ENCODE data around the gene FAM20A.

FAM20A gene

DNA sequence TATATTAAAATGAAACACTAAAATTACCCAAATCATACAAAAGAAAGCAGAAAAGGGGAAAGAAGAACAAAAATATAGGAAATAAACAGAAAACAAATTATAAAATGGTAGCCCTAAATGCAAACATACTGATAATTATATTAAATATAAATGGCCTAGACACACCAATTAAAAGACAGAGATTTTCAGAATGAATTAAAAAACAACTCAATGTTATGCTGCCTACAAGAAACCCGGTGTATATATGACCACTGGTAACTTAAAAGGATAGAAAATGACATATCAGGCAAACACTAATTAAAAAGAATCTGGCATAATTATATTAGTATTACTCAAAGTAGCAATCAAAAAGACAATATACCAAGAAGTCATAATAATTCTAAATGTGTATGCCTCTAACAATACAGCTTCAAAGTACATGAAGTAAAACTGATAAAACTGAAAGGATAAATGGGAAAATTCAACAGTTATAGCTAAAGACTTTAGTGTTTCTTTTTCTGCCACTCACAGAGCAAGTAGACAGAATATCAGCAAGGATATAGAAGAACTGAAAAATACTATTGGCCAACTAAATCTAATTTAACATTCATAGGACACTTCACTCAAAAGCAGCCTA is 7.5 kb upstream of the FAM20A start:
- TF ChIP-seq, protein P1, sequence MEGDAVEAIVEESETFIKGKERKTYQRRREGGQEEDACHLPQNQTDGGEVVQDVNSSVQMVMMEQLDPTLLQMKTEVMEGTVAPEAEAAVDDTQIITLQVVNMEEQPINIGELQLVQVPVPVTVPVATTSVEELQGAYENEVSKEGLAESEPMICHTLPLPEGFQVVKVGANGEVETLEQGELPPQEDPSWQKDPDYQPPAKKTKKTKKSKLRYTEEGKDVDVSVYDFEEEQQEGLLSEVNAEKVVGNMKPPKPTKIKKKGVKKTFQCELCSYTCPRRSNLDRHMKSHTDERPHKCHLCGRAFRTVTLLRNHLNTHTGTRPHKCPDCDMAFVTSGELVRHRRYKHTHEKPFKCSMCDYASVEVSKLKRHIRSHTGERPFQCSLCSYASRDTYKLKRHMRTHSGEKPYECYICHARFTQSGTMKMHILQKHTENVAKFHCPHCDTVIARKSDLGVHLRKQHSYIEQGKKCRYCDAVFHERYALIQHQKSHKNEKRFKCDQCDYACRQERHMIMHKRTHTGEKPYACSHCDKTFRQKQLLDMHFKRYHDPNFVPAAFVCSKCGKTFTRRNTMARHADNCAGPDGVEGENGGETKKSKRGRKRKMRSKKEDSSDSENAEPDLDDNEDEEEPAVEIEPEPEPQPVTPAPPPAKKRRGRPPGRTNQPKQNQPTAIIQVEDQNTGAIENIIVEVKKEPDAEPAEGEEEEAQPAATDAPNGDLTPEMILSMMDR (conservative IDR thresholded peaks at IDR 0.05), result no peak

DNA sequence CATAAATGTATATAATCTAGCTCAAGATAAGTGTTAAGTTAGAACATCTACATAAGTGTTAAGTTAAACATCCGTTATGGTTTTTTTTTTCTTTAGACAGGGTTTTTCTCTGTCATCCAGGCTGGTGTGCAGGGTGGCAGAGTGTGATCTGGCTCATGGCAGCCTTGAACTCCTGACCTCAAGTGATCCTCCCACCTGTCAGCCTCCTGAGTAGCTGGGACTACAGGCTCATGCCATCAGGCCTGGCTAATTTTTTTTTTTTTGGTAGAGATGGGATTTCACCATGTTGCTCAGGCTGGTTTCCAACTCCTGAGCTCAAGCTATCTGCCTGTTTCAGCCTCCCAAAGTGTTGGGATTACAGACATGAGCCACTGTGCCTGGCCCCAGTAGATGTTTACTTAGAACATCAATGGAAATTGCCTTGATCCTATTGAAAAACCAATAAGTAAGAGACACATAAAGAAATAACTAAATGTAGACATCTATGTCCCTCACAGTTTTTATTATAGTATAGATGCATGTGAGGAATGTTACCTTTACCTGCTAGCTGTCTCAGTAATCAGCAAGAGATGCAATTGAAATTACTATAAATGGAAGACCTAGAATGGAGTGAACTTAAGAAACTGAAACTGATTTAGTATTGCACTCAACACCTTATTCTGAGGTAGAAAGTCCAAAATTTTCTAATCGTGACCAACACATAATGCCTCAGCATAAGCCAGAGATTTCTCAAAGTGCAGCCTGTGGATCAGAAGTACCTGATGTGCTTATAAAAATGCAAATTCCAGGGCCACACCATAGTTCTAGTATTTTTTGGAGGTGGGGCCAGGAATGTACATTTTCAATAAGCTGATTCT is 5.5 kb upstream of the FAM20A start:
- no peak overlapping the region for H3K27ac ChIP-seq

More for the DNA sequence above, 7.5 kb upstream of the FAM20A start:
- no peak overlapping the region for H3K27ac ChIP-seq

DNA sequence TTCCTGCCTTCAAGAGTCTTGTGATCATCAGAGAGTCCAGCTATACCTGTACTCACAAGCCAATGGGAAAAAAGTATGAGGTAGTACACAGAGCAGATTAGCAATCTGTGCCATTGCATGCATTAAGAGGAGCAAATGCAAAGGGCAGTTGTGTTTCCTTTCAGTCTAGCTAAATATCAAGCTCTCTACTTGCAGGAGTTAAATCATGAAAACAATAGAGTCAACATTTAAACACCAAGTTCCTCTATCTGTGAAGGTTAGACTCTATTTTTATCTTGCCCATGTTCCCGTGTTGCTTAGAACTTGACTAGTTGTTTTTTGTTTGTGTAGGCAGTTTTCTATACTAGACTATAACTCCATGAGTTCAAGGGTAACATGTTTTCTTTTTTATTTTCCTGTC is 4.7 kb upstream of the FAM20A start:
- no peak overlapping the region for H3K27ac ChIP-seq
- TF ChIP-seq, protein P1 (conservative IDR thresholded peaks at IDR 0.05), result no peak

More for the DNA sequence above, 5.5 kb upstream of the FAM20A start:
- TF ChIP-seq, protein P1 (conservative IDR thresholded peaks at IDR 0.05), result no peak

DNA sequence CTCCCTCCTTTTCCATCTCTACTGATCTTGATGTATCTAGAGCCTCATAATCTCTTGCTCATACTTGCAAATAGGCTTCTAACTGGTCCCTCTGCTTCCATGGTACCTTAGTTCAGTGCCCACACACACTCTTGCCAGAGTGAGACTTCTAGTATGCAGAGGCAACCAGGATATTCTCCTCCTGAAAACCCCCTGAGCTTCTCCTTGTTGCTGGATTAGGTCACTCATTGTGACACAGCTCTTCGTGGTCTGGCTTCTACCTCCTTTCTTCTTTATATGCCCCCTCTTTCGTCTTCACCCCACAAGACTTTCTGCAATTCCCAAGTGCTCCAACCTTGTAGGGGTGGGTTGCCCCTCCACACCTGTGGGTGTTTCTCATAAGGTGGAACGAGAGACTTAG is 2.5 kb upstream of the FAM20A start:
- TF ChIP-seq, protein P1 (conservative IDR thresholded peaks at IDR 0.05), result no peak
- no peak overlapping the region for H3K27ac ChIP-seq

DNA sequence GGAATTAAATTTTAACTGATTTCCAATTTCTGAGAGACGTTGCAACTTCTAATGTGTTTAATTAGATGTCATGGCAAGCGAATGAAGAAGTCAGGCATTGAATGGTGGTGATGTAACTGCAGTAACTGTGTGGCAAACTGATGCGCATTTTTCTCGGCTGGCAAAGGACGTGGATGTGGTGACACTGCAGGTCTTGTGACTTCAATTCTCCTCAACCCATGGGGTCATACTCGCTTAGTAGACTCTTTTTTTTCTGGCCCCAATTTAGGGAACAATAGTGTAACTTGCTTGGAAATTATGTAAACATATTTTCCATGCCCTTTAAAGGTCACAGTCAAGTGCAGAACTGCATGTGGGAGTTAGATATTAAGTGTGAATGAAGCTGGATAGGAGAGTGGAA is 1.9 kb upstream of the FAM20A start:
- TF ChIP-seq, protein P1 (conservative IDR thresholded peaks at IDR 0.05), result no peak
- no peak overlapping the region for H3K27ac ChIP-seq

DNA sequence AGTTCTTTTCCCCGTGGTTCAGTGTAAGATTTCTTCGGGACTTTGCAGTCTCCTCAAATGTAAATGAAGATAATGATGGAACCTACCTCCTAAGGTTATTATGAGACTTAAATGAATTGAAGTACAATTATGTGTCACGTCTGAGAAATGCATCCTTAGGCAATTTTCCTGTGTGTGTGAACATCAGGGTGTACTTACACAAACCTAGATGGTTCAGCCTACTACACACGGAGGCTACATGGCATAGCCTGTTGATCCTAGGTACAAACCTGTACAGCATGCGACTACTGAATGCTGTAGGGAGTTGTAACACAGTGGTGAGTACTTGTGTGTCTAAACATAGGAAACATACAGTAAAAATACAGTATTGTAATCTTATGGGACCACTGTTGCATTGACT is 1.1 kb upstream of the FAM20A start:
- TF ChIP-seq, protein P1 (conservative IDR thresholded peaks at IDR 0.05), result no peak
- H3K27ac ChIP-seq, result no peak overlapping the region

DNA sequence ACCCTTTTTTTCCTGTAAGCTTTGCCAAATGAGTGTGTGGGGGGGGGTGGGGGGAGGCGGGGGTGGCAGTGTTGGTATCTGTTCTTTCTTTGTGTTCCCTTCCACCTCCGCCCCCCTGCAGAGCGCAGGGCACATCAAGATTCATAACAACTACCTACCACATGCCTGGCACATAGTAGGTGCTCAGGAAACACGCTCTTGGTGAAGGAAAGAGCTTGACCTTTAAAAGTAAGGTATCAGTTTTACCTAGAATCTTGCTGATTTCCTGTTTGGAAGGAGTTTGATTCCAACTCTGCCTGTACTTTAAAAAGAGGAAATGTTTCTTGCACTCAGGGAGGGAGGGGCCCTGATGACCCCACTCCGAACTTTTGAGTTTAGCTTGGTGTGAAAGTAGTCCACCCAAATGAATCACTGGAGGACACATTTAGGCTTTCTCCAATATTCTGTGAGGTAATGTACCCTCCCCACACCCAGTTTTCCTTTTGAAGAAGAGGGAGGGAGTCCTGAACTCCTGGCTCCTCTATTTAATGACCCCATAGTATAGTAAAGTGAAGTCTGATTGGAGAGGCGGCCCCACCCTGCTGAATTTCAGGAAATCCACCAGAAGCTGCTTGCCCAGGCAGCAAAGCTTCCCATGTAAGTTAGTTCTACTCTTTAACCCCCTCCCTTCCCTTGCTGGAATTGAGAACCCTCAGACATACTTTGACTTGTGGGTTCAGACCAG is 560 bp upstream of the FAM20A start:
- no peak overlapping the region for H3K27ac ChIP-seq
- TF ChIP-seq, protein P1 (conservative IDR thresholded peaks at IDR 0.05), result no peak
